Eye (tissue), 1 donor: ENCODE data around the gene NET1.
"Not testable (repeated sequence)": the region's sequence is repeated elsewhere in the genome, so short reads cannot be mapped to it uniquely, and the experiment has no call there.

Experiments used
- DNase-seq: peaks from one replicate; pipeline ENCODE4 v3.0.0-alpha.2; 2015

The NET1 gene

GRCh38 chr10:5466451-5467206, 54.3 kb downstream of the NET1 start:
- DNase-seq, result peak; percentile 86

DNA sequence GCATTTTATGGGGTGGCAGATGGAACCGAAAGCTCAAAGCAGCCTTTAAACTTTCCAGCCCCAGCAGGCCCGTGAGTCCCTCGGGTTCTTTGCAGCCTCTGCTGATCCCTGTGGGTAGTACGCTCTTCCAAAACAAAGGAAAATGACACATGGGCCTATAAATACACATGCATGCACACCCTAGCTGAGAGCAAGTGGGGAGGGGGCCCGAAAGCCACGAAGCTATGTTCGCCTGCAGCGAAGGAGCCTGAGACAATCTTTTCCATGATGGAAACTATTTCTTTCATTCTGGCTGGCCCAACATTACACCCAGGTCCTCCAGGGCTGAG, 54.8 kb downstream of the NET1 start:
- DNase-seq, result peak; percentile 53

- DNase-seq, result no peak
These were observed 55.4 kb downstream of the NET1 start for GRCh38 chr10:5467634-5468255.

DNA sequence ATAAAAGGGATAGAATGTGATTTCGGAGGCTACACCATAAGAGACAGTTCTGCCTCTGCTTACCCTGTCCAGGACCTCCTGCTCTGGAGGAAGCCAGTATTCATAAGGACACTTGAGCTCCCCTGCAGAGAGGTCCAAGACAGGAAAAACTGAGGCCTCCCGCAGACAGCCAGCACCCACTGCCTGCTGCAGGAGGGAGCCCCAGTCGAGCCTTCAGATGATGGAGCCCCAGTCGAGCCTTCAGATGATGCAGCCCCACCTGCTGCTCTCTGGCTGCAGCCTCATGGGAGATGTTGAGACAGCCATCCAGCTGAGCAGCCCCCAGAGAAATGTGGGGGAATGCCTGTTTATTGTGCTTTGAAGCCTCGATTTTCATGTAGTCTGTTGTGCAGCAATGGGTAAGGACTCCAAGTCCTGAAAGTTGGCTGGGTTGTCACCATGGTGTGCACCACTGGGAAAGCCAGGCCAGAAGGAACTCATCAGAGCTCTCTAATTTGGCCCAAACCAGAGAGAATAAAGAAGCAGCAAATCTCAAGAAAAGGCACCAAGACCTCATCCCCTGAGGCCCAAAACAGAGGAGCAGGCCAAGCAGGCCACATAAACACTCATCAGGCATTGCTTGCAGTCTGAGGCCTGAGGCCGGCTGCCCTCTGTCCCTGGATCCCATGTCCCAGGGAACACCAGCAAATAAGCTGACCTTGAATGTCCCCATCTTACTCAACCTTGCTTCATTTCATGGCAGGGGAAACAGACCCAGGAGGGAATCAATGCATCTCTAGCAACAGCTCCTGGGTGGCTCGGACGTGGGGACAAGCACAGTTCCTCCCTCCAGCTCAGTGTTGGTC, 56.1 kb downstream of the NET1 start:
- DNase-seq, result no peak

DNA sequence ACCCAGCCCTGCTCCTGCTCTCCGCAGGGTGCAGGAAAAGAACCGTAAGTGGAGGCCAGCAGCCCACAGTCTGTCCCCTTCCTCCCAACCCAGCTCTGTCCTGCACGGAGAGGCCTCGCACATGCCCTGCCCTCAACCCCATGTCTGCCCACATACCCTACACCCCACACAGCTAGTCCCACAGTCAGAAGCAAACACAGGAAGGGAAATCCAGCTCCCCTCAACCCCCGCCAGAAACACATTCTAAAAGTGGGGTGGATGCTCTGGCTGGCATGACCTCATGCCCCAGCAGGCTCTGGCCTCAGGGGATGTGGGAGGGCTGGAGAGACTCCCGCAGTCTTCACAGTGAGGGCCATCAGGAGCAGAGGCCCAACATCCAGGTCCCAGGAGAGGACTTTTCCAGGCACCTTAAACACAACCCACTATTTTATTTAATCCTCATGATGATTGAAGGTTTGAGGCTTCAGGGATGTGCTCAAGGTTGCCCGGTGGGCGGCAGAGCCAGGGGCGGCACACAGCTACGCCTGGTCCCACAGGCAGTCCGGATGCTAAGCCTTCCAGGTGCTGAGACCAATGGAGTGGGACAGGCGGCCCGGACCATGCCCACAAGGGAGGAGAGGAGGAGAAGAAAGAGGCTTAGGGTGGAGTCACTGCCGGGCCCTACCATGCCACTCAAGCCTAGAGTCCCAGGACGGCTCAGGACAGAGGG, 57.1 kb downstream of the NET1 start:
- no peak for DNase-seq

- DNase-seq, result no peak
These were observed 57.9 kb downstream of the NET1 start for GRCh38 chr10:5470062-5470751.

GRCh38 chr10:5474642-5475041, 62.3 kb downstream of the NET1 start:
- not testable (repeated sequence) for DNase-seq

- DNase-seq, result not testable (repeated sequence)
These were observed 62.7 kb downstream of the NET1 start for GRCh38 chr10:5475088-5475487.

DNA sequence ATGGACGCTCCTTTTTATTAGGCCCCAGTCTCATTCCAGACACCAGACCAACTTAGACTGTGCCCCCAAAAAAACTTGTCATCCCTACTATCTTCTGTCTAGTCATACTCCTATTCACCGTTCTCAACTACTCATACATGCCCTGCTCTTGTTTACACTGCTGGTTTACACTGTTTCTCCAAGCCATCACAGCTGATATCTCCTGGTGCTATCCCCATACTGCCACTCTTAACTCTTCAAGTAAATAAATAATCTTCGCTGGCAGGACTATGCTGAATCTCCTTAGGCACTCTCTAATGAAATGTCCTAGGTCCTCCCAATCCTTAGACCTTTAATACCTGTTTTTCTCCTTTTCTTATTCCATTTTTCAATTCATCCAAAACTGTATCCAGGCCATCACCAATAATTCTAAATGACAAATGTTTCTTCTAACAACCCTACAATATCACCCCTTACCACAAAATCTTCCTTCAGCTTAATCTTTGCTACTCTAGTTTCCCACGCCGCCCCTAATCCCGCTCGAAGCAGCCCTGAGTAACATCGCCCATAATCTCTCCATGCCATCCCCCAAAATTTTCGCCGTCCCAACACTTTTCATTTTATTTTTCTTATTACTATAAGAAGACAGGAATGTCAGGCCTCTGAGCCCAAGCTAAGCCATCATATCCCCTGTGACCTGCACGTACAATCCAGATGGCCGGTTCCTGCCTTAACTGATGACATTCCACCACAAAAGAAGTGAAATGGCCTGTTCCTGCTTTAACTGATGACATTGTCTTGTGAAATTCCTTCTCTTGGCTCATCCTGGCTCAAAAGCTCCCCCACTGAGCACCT, 63.8 kb downstream of the NET1 start:
- not testable (repeated sequence) for DNase-seq

DNA sequence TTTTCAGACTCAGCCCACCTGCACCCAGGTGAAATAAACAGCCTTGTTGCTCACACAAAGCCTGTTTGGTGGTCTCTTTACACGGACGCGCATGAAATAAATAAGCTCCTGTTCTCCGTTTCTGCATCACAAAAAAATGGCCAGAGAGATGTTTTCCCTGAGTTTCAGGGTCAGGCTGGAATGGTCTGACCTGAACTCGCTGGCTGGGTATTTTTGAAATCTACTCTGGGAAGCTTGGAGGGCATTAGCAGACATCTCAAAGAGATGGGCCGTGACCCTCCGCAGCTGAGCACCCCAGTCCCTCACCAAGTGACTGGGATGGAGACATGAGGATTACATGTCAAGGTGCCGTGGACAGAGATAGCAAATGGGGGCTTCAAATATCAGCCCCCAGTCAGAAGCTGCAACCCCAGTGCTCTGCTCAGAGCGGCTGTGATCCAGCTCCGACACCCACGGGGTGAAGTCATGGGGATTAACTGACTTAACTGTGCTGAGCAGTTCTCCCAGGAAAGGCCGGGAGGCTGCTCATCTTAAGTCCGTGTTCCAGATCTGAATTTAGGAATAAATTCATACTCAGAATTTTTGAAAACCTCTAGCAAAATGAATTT, 64.7 kb downstream of the NET1 start:
- DNase-seq, result no peak

DNA sequence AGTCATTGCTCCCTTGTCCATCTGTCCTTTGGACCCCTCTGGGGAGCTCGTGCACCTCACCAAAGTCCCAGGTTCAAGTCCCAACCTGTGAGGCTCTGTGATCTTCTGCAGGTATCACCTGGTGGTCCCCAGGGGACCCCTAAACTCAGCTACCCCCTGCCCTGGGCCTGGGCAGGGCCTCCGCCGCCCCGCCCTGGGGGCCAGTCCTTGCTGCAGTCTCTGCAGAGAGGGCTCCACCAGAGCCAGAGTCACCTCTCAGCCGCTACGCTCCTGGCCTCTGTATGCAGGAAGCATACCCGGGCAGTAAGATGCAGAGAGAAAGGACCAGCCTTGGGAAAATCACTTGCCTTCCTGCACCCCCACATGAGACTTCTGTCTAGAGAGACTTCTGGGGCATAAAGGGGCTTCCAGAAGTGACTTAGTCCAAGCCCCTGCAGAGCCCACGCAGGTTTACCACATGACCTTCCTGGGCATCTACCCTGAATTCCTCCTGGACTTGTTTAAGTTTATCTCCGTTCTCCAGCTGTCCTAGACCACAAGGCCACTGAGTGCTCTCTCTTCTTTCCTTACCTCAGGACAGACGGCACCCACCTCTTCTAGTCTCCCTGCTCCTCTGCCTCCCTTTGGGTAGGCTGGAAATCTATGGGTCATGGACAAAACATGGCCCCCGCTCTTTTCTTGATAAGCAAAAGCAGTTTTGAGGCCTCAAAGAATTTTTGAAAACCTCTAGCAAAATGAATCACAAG, 65.8 kb downstream of the NET1 start:
- no peak for DNase-seq

DNA sequence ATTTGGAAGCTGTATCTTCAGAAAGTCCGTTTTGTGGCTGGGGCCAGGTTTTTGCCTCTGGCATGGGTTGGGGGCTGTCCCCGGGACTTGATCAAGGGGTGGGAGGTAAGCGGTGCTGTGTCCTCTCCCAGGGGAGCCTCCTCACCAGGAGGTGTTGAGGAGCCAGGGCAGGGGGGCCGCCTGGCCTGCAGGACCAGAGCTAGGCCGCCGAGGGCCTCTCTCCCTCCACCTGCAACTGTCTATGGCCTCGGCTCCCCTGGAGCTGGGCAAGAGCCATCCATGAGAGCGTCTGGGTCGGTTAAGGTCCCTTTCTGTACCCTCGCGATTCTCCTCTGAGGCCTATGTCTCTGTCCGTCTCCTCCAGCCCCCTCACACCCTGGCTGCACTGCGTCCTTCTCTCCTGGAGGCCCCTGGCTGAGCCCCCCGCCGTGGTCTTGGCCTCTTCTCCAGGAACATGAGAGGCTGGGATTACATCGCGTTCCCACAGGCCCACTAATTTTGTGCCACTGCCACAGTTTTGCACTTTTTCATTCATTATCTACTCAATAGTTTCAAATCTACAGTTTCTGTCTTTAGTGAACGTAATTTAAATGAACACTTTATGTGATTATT, 66.4 kb downstream of the NET1 start:
- DNase-seq, result no peak

DNA sequence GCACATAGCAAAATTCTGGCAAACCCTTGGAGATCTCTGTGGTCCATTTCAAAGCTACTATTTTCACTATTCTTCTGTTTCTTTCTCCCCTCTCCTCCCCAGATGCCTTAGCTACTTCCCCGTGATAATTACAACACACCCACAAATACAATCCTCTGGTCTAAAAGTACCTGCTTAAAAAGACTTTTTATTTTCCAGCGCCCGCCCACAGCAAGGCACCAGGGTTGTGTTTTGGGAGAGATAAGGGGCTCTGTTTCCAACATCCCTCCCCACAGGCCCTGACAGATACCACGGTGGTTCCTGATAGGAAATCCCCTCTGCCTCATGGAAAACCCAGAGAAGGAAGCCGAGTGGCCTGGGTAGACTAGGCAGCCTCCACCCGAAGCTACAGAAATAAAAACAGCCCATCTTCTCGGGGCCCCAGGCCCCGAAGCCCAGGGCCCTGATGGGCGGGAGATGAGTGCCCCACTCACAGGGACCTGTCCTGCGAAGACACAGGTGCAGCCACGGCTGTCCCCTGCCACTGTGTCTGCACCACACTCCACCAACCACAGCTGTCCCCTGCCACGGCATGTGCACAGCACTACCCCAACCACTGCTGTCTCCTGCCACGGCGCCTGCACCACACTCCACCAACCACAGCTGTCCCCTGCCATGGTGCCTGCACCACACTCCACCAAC, 67.3 kb downstream of the NET1 start:
- DNase-seq, result no peak

GRCh38 chr10:5480162-5480941, 68.0 kb downstream of the NET1 start:
- no peak for DNase-seq

GRCh38 chr10:5481121-5481520, 68.8 kb downstream of the NET1 start:
- DNase-seq, result no peak

- no peak for DNase-seq
These were observed 69.7 kb downstream of the NET1 start for GRCh38 chr10:5482016-5482415.

- no peak for DNase-seq
These were observed 71.8 kb downstream of the NET1 start for GRCh38 chr10:5484205-5484604.

DNA sequence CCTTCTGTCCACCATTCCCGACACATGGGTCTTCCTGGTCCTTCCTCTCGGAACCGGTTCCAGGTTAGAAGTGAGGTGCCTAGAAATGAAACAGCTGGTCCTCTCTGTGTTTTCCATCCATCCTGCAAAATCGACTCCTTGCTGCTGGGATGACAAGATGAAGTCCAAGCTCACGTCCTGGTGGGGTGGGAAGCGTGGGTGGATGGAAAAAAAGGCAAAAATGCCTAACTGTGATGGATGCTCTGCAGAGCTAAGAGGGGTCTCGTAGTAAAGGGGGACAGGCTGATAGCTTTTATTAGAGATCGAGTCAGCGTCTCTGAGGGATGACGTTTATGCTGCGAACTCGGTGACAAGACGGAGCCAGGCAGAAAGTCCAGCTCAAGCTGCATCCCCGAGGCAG, 72.9 kb downstream of the NET1 start:
- DNase-seq, result no peak
